Tibial artery (tissue), 4 donors: ENCODE data around the gene RBL2.
"Not testable (repeated sequence)": the region's sequence is repeated elsewhere in the genome, so short reads cannot be mapped to it uniquely, and the experiment has no call there.

Source experiments
- DNase-seq, 2 donors: peaks; one replicate each; pipeline ENCODE4 v3.0.0-alpha.2; 2019
- H3K27ac ChIP-seq, 2 donors: fragments of 200-600 bp; sonication (generic) in 1 of 2; 1 replicate in 1 of 2; 2 replicates in 1 of 2; pipeline ENCODE4 v1.5.1; 2018 to 2019; ENCODE audit warnings: mild to moderate bottlenecking in 1 of 2
- H3K27me3 ChIP-seq, 2 donors: fragments of 200-600 bp; sonication (generic) in 1 of 2; one replicate each; pipeline versions ENCODE4 v1.5.1 to v1.6.0; 2016 to 2019
- H3K36me3 ChIP-seq, 3 donors: fragments of 200-600 bp; sonication (generic) in 2 of 3; one replicate each; pipeline ENCODE4 v1.5.1; 2016 to 2019; ENCODE audit warnings: mild to moderate bottlenecking in 2 of 3
- H3K4me1 ChIP-seq, 4 donors: fragments of 200-600 bp; sonication (generic) in 2 of 4; 1 replicate in 3 of 4; 2 replicates in 1 of 4; pipeline ENCODE4 v1.5.1; 2016 to 2019
- H3K4me3 ChIP-seq, 2 donors: fragments of 200-600 bp; sonication (generic) in 1 of 2; 1 replicate in 1 of 2; 2 replicates in 1 of 2; pipeline ENCODE4 v1.5.1; 2018 to 2019; ENCODE audit warnings: mild to moderate bottlenecking in 2 of 2
- H3K9me3 ChIP-seq, 3 donors: fragments of 200-600 bp; sonication (generic) in 1 of 3; one replicate each; pipeline ENCODE4 v1.5.1; 2016 to 2019
- intact Hi-C: fragments of 100-400 bp; cut with DNase I; formaldehyde crosslinking; loops from one replicate; pipeline ENCODE4 v1.15.0; 2023; ENCODE audit warnings: low total_unique reads
- TF ChIP-seq, protein P1 (sequence below), 2 experiments: fragments of 200-600 bp in 1 of 2; fragments of 450-650 bp in 1 of 2; IDR thresholded peaks; one replicate each; pipeline ENCODE4 v1.5.1; 2017 to 2019; ENCODE audit warnings: antibody characterized with exemption in 2 of 2, mild to moderate bottlenecking in 1 of 2, moderate library complexity in 1 of 2

RBL2 gene, protein sequence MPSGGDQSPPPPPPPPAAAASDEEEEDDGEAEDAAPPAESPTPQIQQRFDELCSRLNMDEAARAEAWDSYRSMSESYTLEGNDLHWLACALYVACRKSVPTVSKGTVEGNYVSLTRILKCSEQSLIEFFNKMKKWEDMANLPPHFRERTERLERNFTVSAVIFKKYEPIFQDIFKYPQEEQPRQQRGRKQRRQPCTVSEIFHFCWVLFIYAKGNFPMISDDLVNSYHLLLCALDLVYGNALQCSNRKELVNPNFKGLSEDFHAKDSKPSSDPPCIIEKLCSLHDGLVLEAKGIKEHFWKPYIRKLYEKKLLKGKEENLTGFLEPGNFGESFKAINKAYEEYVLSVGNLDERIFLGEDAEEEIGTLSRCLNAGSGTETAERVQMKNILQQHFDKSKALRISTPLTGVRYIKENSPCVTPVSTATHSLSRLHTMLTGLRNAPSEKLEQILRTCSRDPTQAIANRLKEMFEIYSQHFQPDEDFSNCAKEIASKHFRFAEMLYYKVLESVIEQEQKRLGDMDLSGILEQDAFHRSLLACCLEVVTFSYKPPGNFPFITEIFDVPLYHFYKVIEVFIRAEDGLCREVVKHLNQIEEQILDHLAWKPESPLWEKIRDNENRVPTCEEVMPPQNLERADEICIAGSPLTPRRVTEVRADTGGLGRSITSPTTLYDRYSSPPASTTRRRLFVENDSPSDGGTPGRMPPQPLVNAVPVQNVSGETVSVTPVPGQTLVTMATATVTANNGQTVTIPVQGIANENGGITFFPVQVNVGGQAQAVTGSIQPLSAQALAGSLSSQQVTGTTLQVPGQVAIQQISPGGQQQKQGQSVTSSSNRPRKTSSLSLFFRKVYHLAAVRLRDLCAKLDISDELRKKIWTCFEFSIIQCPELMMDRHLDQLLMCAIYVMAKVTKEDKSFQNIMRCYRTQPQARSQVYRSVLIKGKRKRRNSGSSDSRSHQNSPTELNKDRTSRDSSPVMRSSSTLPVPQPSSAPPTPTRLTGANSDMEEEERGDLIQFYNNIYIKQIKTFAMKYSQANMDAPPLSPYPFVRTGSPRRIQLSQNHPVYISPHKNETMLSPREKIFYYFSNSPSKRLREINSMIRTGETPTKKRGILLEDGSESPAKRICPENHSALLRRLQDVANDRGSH

DNA sequence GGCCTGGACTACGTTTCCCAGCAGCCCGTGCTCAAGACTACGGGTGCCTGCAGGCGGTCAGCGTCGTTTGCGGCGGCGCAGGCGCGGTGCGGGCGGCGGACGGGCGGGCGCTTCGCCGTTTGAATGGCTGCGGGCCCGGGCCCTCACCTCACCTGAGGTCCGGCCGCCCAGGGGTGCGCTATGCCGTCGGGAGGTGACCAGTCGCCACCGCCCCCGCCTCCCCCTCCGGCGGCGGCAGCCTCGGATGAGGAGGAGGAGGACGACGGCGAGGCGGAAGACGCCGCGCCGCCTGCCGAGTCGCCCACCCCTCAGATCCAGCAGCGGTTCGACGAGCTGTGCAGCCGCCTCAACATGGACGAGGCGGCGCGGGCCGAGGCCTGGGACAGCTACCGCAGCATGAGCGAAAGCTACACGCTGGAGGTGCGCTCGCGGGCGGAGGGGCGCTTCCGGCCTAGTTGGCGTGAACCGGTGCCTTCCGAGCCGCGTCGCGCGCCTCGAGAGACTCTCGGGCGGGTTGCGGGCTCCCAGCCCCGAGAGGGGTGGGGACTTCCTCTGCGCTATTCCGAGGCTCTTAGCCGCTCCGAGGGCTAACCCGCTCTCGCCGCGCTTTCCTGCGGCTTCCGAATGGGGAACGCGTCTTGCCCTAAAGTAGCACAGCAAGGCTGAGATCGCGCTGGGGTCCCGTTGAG is at the start of gene RBL2:
TSS of gene RBL2 (plus strand) at position 95 of the 689 bp plus-strand sequence. CDS start at position 181, 86 bp downstream.
- Histone ChIP-seq H3K27me3 (no peaks in the 10 kb centered on the region), H3K4me1 (peaks cover 0 to 35% (median 15%) of the 10 kb centered on the region in 4 donors), H3K27ac (peak within 1 kb of the TSS; percentile 98 to 99), H3K9me3 (no peaks in the 10 kb centered on the region), H3K4me3 (peak within 1 kb of the TSS; percentile 97 to 99), H3K36me3 (no peaks in the 10 kb centered on the region)
- TF ChIP-seq, protein P1, sequence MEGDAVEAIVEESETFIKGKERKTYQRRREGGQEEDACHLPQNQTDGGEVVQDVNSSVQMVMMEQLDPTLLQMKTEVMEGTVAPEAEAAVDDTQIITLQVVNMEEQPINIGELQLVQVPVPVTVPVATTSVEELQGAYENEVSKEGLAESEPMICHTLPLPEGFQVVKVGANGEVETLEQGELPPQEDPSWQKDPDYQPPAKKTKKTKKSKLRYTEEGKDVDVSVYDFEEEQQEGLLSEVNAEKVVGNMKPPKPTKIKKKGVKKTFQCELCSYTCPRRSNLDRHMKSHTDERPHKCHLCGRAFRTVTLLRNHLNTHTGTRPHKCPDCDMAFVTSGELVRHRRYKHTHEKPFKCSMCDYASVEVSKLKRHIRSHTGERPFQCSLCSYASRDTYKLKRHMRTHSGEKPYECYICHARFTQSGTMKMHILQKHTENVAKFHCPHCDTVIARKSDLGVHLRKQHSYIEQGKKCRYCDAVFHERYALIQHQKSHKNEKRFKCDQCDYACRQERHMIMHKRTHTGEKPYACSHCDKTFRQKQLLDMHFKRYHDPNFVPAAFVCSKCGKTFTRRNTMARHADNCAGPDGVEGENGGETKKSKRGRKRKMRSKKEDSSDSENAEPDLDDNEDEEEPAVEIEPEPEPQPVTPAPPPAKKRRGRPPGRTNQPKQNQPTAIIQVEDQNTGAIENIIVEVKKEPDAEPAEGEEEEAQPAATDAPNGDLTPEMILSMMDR (IDR thresholded peaks at IDR 0.05) = no peak
- DNase-seq = peak; percentile 76 to 89
- intact Hi-C loops = loop anchor here (5.0 kb wide), 1 partner anchor 68 kb away; the partner anchor contains the start of gene AKTIP

DNA sequence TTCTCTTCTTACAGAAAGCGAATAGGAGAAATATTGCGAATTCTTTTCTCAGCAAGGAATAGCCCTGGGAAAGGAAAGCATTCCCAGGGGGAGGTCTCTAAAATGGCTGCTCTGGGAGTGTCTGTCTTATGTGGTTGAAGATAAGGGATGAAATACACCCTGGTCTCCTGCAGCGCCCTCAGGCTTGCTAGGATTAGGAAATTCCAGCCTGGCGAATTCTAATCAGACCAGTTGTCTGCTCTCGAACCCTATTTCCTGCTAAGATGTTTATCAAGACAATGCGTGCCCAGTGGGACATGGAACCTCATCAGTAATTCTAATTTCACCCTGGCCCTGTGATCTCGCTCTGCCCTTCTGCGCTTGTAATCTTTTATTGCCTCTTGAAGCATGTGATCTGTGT is 49.7 kb upstream of the RBL2 start:
- H3K27me3 ChIP-seq, DNase-seq, H3K4me1 ChIP-seq, intact Hi-C loops, H3K27ac ChIP-seq, H3K4me3 ChIP-seq, H3K36me3 ChIP-seq: not testable (repeated sequence)
- H3K9me3 ChIP-seq = peaks cover 0 to 11% (median 4%) of the 10 kb centered on the region in 3 donors

DNA sequence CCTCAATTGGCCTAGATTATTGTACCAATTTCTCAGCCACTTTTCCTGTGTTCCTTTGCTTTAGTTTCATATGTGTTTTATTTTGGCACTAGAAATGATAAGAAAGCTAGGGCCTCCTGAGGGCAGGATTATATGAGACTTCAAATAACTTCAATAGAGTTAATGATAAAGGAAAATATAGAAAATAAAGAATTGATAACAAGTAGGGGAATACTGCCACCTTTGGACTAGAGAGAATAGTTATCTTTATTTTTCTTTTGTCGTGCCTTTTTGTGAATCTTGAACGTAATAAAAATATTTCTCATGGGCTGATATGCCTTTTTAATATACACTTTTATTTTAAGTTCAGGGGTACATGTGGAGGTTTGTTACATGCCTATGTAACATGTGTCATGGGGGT is 29.3 kb upstream of the RBL2 start:
- Histone ChIP-seq H3K9me3 (no peaks in the 10 kb centered on the region), H3K4me3 (no peak overlapping the region), H3K4me1 (no peaks in the 10 kb centered on the region), H3K36me3 (no peaks in the 10 kb centered on the region), H3K27me3 (no peaks in the 10 kb centered on the region), H3K27ac (no peak overlapping the region)
- intact Hi-C loops = no loop called here
- no peak for DNase-seq
- TF ChIP-seq, protein P1 (IDR thresholded peaks at IDR 0.05) = no peak

DNA sequence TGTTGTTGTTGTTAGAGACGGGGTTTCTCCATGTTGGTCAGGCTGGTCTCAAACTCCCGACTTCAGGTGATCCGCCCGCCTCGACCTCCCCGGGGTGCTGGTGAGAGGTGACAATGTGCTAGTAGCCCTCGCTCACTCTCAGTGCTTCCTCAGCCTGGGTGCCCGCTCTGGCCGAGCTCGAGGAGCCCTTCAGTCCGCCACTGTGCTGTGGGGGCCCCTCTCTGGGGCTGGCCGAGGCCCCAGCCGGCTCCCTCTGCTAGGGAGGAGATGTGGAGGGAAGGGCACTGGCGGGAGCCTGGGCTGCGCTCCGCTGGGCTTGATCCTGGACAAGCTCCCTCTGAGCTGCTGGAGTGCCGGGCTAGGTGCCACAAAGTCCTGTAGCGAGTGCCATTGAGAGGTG is 21.7 kb upstream of the RBL2 start:
- no peak for DNase-seq
- H3K27ac ChIP-seq = no peak overlapping the region
- TF ChIP-seq, protein P1 (IDR thresholded peaks at IDR 0.05) = no peak
- H3K9me3 ChIP-seq = no peaks in the 10 kb centered on the region
- no peaks in the 10 kb centered on the region for H3K4me1 ChIP-seq
- H3K27me3 ChIP-seq = no peaks in the 10 kb centered on the region
- H3K4me3 ChIP-seq = no peak overlapping the region
- no peaks in the 10 kb centered on the region for H3K36me3 ChIP-seq
- intact Hi-C loops = no loop called here

DNA sequence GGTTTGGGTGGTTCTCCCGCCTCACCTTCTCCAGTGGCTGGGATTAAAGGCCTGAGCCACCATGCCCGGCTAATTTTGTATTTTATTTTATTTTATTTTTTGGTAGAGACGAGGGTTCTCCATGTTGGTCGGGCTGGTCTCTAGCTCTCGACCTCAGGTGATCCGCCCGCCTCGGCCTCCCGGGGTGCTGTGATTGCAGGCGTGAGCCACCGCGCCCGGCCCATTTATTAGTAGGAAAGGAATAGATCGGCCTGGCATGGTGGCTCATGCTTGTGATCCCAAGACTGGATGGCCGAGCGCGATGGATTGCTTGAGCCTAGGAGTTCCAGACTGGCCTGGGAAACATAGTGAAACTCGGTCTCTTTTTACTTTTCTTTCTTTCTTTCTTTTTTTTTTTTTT is 20.4 kb upstream of the RBL2 start:
- Histone ChIP-seq H3K4me3 (no peak overlapping the region), H3K4me1 (no peaks in the 10 kb centered on the region), H3K27me3 (no peaks in the 10 kb centered on the region), H3K27ac (no peak overlapping the region), H3K36me3 (no peaks in the 10 kb centered on the region), H3K9me3 (no peaks in the 10 kb centered on the region)
- intact Hi-C loops = no loop called here
- TF ChIP-seq, protein P1 (IDR thresholded peaks at IDR 0.05) = no peak
- DNase-seq = no peak
